ENCODE data around the gene TRIM16.
"Not testable (repeated sequence)": the region's sequence is repeated elsewhere in the genome, so short reads cannot be mapped to it uniquely, and the experiment has no call there.

DNA sequence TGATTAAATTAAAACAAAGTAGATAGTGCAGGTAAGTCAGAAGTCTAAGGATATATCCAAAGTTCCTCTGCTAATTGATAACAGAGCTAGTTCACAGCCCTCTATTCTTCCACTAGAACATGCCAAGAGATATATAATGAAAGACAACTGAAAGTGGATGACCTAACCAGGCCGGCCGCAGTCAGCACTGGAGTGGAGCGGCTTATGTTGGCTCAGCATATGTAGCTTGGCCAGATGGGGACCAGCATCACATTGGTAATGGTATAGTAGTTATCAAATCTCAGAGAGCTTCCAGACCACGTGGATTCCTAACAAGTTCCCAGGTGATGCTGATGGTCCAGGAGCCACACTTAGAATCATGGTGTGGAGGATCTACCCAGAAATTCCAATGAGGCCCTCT is 102.6 kb downstream of the TRIM16 start:
- TF ChIP-seq, protein P1, sequence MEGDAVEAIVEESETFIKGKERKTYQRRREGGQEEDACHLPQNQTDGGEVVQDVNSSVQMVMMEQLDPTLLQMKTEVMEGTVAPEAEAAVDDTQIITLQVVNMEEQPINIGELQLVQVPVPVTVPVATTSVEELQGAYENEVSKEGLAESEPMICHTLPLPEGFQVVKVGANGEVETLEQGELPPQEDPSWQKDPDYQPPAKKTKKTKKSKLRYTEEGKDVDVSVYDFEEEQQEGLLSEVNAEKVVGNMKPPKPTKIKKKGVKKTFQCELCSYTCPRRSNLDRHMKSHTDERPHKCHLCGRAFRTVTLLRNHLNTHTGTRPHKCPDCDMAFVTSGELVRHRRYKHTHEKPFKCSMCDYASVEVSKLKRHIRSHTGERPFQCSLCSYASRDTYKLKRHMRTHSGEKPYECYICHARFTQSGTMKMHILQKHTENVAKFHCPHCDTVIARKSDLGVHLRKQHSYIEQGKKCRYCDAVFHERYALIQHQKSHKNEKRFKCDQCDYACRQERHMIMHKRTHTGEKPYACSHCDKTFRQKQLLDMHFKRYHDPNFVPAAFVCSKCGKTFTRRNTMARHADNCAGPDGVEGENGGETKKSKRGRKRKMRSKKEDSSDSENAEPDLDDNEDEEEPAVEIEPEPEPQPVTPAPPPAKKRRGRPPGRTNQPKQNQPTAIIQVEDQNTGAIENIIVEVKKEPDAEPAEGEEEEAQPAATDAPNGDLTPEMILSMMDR (conservative IDR thresholded peaks at IDR 0.05): not testable (repeated sequence)
- not testable (repeated sequence) for TF ChIP-seq ZFX (IDR thresholded peaks at IDR 0.05)

Data from C4-2B (cell line).